ENCODE results near the gene MRPL1. TPM values are rescaled to one million over a fixed set of nuclear protein-coding genes. Genes with fewer than 3 reads are reported as not detected.

MRPL1 gene
- 26.3 TPM for total RNA-seq

DNA sequence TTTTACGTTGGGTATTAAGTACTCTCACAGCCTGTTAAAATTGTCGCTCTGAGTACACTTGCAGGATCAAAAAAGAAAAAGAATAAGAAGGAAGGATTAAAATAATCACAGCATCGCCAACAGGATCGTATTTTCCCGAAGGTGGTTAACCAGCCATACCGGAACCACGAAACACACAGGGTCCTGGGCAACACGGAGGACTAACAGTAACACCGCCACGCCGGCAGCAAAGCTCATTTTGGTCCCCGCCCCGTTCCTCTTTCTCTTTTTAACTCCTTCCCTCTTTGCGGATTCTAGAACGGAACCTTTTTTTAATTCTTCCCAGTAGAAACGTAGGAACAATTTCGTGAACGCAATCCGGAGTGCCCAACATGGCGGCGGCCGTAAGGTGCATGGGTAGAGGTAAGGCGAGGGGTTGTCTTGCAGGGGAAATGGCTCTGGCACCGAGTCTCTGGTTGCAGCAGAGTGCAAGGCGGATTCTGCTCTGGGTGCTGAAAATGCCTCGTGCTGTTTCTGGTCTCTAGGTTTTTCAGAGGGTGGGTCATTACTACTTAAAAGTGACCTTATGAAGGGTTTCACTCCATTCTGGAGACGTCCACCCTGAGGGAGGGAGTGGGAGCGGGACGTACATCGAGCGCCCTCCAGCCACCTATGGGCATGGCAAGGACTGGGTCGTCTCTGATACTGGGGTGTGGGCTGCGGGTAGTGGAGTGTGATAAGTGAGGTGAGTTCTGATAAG is at the start of gene MRPL1:
TSS of gene MRPL1 (plus strand) at position 353 of the 739 bp plus-strand sequence. CDS start at position 372, 19 bp downstream.

DNA sequence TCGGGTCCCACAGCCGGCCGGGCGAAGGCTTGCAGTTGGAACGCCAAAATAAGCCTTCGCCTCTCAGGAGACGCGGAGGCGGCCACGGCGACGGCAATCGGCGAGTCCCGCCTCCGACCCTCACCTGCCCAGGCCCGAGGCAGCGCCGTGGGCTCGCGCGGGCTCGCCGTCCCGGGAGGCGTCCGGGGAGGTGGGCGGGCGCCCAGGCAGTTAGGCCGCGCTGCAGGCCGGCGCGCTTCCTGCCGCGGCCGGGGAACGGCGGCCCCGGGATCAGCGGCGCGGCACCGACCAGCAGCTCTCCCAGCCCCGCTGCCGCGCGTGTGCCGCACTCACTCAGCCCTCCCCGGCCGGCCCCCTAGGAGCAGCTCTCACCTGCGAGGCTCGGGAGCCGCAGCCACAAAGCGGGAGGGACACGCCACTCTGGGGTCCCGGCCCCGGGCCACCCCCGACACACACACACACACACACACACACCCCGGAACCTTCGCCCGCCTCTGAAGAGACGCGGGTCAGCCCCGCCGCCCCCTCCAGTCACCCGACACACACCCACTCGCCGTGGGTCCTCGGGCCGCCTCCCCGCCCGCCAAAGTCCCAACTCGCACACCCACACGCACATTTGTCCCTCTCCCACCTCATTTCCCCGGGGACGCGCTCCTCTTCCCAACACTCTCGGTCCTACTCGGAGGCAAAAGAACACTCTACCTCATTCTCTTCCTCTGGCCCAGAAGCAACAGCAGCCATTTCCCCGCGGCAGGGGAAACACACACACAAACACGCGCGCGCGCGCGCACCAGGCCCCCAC is 43.8 kb upstream of the MRPL1 start, which contains the start of gene CNOT6L:
TSS of gene CNOT6L (minus strand) at position 767 of the 802 bp plus-strand sequence. CDS start at position 707, 60 bp downstream.

Small RNAs within 50 kb of the gene (small RNA-seq; reads per million reads assigned to genes)
- not detected for gene AC112225.1 (ENCODE audit: low replicate concordance)

Other genes with a start within 250 kb of the MRPL1 start
- gene CNOT6L, start 43.5 kb upstream of the MRPL1 start, total RNA-seq = 39.4 TPM
- gene FRAS1, start 194.5 kb downstream of the MRPL1 start, total RNA-seq = 125 TPM